Spinal cord (tissue), 10 donors: Measurements from ENCODE around the gene EPC2. TPM values are rescaled to one million over a fixed set of nuclear protein-coding genes. Genes with fewer than 3 reads are reported as not detected.
"Not testable (repeated sequence)": the region's sequence is repeated elsewhere in the genome, so short reads cannot be mapped to it uniquely, and the experiment has no call there.

Experiments used
- DNase-seq, 6 donors: peaks; one replicate each; pipeline versions ENCODE4 v3.0.0 to v3.0.0-alpha.2; 2013 to 2015; ENCODE audit warnings: low spot score in 6 of 6, low read depth in 4 of 6
- H3K27ac ChIP-seq: one replicate; pipeline ENCODE4 v1.5.1; 2013; ENCODE audit warnings: low read depth, low read length, control low read depth
- H3K27me3 ChIP-seq: one replicate; pipeline ENCODE4 v1.6.1; 2013; ENCODE audit warnings: low read length; ENCODE audit not compliant: control insufficient read depth, insufficient read depth
- H3K36me3 ChIP-seq: one replicate; pipeline ENCODE4 v1.6.1; 2013; ENCODE audit warnings: low read length; ENCODE audit not compliant: control insufficient read depth, insufficient read depth
- H3K4me1 ChIP-seq: one replicate; pipeline ENCODE4 v1.6.1; 2013; ENCODE audit warnings: low read length; ENCODE audit not compliant: control insufficient read depth, insufficient read depth
- H3K4me3 ChIP-seq: one replicate; pipeline ENCODE4 v1.5.1; 2013; ENCODE audit warnings: low read depth, low read length, control low read depth
- H3K9me3 ChIP-seq: one replicate; pipeline ENCODE4 v1.6.1; 2013; ENCODE audit warnings: low read length; ENCODE audit not compliant: control insufficient read depth, insufficient read depth
- whole genome bisulfite sequencing: methylation state at CpG from one replicate; pipeline ENCODE4 v1.1.5; 2013; ENCODE audit warnings: missing lambda C conversion rate; ENCODE audit not compliant: insufficient coverage; 5-methylcytosine and 5-hydroxymethylcytosine counted together
- polyA plus RNA-seq, 2 donors: library from polyadenylated mRNA; unstranded; fragments of 120-200 nt; gene quantifications; one replicate each; pipeline ENCODE4 v1.2.1, GENCODE V29; 2013; ENCODE audit not compliant: insufficient read length in 2 of 2
- total RNA-seq, 2 donors: library from RNA; depleted of rRNA in 1 of 2; stranded (reverse); fragments of 120-200 nt in 1 of 2; fragments of >200 nt in 1 of 2; gene quantifications; one replicate each; pipeline versions ENCODE4 v1.2.3 to v1.2.4, GENCODE V29; 2013 to 2014
- donor health status: healthy.

The EPC2 gene
- total and polyA plus RNA-seq, 4 donors = 31.5 to 52.6 (median 38.1) TPM

- no peak for DNase-seq
- Histone ChIP-seq H3K4me3 (no peak overlapping the region), H3K27me3 (no peaks in the 10 kb centered on the region), H3K27ac (no peak overlapping the region), H3K9me3 (no peaks in the 10 kb centered on the region), H3K4me1 (no peaks in the 10 kb centered on the region), H3K36me3 (peaks cover 6% of the 10 kb centered on the region)
- WGBS = 86% methylated on average over 1 of the region's 3 CpGs
These were observed 120.3 kb downstream of the EPC2 start for GRCh38 chr2:148764815-148765214.

GRCh38 chr2:148770047-148770446 lies 125.5 kb downstream of the EPC2 start:
- Histone ChIP-seq H3K27ac (no peak overlapping the region), H3K4me3 (no peak overlapping the region), H3K4me1 (no peaks in the 10 kb centered on the region), H3K9me3 (no peaks in the 10 kb centered on the region), H3K36me3 (peaks cover 10% of the 10 kb centered on the region), H3K27me3 (no peaks in the 10 kb centered on the region)
- 100% methylated on average over 2 of the region's 4 CpGs for WGBS
- no peak for DNase-seq

GRCh38 chr2:148781544-148781943 lies 137.0 kb downstream of the EPC2 start:
- Histone ChIP-seq H3K4me3 (no peak overlapping the region), H3K9me3 (no peaks in the 10 kb centered on the region), H3K36me3 (peaks cover 14% of the 10 kb centered on the region), H3K27ac (no peak overlapping the region), H3K27me3 (no peaks in the 10 kb centered on the region), H3K4me1 (no peaks in the 10 kb centered on the region)
- no CpG with 5 or more reads among the region's 5 CpGs for WGBS
- DNase-seq = peak in 1 of 6 donors; percentile 18

GRCh38 chr2:148789059-148789458 lies 144.5 kb downstream of the EPC2 start:
- Histone ChIP-seq H3K4me3 (no peak overlapping the region), H3K4me1 (no peaks in the 10 kb centered on the region), H3K27ac (no peak overlapping the region), H3K36me3 (peaks cover 5% of the 10 kb centered on the region), H3K27me3 (no peaks in the 10 kb centered on the region), H3K9me3 (no peaks in the 10 kb centered on the region)
- DNase-seq = no peak

GRCh38 chr2:148790172-148790571 lies 145.6 kb downstream of the EPC2 start:
- DNase-seq, H3K4me3 ChIP-seq, H3K9me3 ChIP-seq, H3K36me3 ChIP-seq, H3K27me3 ChIP-seq, H3K27ac ChIP-seq, H3K4me1 ChIP-seq: not testable (repeated sequence)
- WGBS = no CpG with 5 or more reads among the region's 5 CpGs

GRCh38 chr2:148794558-148794957 lies 150.0 kb downstream of the EPC2 start:
- 100% methylated on average over 2 of the region's 2 CpGs for WGBS
- DNase-seq = no peak
- H3K27ac ChIP-seq = no peak overlapping the region

GRCh38 chr2:148796735-148797512 lies 152.4 kb downstream of the EPC2 start:
- DNase-seq = no peak
- no CpG with 5 or more reads among the region's 3 CpGs for WGBS
- no peak overlapping the region for H3K27ac ChIP-seq
- no peaks in the 10 kb centered on the region for H3K27me3 ChIP-seq
- H3K9me3 ChIP-seq = no peaks in the 10 kb centered on the region
- H3K4me3 ChIP-seq = no peak overlapping the region
- no peaks in the 10 kb centered on the region for H3K4me1 ChIP-seq
- H3K36me3 ChIP-seq = no peaks in the 10 kb centered on the region

More at GRCh38 chr2:148794558-148794957, 150.0 kb downstream of the EPC2 start:
- Histone ChIP-seq H3K9me3 (no peaks in the 10 kb centered on the region), H3K27me3 (no peaks in the 10 kb centered on the region), H3K4me1 (no peaks in the 10 kb centered on the region), H3K36me3 (no peaks in the 10 kb centered on the region), H3K4me3 (no peak overlapping the region)

GRCh38 chr2:148802448-148803220 lies 158.1 kb downstream of the EPC2 start:
- no peaks in the 10 kb centered on the region for H3K9me3 ChIP-seq
- no peak for DNase-seq
- WGBS = 89% methylated on average over 1 of the region's 2 CpGs

GRCh38 chr2:148810081-148810480 lies 165.5 kb downstream of the EPC2 start:
- Histone ChIP-seq H3K27me3 (no peaks in the 10 kb centered on the region), H3K27ac (no peak overlapping the region), H3K9me3 (no peaks in the 10 kb centered on the region), H3K4me1 (peaks cover 8% of the 10 kb centered on the region), H3K4me3 (no peak overlapping the region), H3K36me3 (no peaks in the 10 kb centered on the region)
- no peak for DNase-seq
- WGBS = 100% methylated on average over 4 of the region's 5 CpGs

More at GRCh38 chr2:148802448-148803220, 158.1 kb downstream of the EPC2 start:
- Histone ChIP-seq H3K4me3 (no peak overlapping the region), H3K4me1 (no peaks in the 10 kb centered on the region), H3K27ac (no peak overlapping the region), H3K27me3 (no peaks in the 10 kb centered on the region), H3K36me3 (no peaks in the 10 kb centered on the region)
